Measurements from ENCODE around the gene C16orf95.

- TF ChIP-seq POLR2A (IDR thresholded peaks at IDR 0.05) (no peak), POLR2AphosphoS5 (IDR thresholded peaks at IDR 0.05) (no peak)
Measured at GRCh38 chr16:87297407-87297806, 19.8 kb downstream of the C16orf95 start.
